K562 (cell line): ENCODE data around the gene SGSH. TPM values are rescaled to one million over a fixed set of nuclear protein-coding genes. Genes with fewer than 3 reads are reported as not detected.
A peak's percentile ranks its signal among the peaks of the same experiment; 100 is the strongest.

ENCODE experiments used
- ATAC-seq: fragments of 200-7000 bp; cut with Tn5 transposase; 3 replicates; pipeline ENCODE4 v1.9.1; 2020; ENCODE audit warnings: moderate library complexity
- BruUV-seq: library from RNA; stranded (reverse); fragments of 400-500 nt; replicated peaks from 2 replicates; lab custom pipeline; 2021; lab: Mats Ljungman, UMichigan
- CTCF ChIA-PET: fragments of 300-600 bp; formaldehyde crosslinking; extraction: SDS; loops from one replicate; lab custom pipeline; 2021; ENCODE audit warnings: low intra/inter-chr PET ratio; lab: Yijun Ruan, JAX
- POLR2A ChIA-PET: fragments of 300-600, 350-650 bp; sonication (Branson Sonifier 250); formaldehyde crosslinking; extraction: SDS; loops from one replicate; lab custom pipeline; 2021; ENCODE audit warnings: antibody characterized with exemption, inconsistent platforms; lab: Yijun Ruan, JAX
- DNase-seq, 4 experiments: peaks; one replicate each; pipeline versions ENCODE4 v3.0.0 to v3.0.0-alpha.2; 2011 to 2018; ENCODE audit warnings: low spot score in 3 of 4, mixed read lengths in 3 of 4; ENCODE audit errors: extremely low read depth in 1 of 4
- FAIRE-seq: peaks from 2 replicates; lab custom pipeline; 2011; peaks lifted over from hg19 to GRCh38; lab: Jason Lieb, UNC
- H2AFZ ChIP-seq: 2 replicates; pipeline ENCODE4 v1.6.0; 2011; ENCODE audit warnings: low read depth, low read length, control low read depth, inconsistent platforms
- H3K27ac ChIP-seq: fragments of 200-600 bp; 3 replicates; pipeline ENCODE4 v1.8.0; 2011; ENCODE audit warnings: low read depth, mild to moderate bottlenecking, control low read depth, inconsistent platforms, low read length, moderate library complexity, mixed read lengths; ENCODE audit errors: extremely low read depth
- H3K27me3 ChIP-seq, 2 experiments: fragments of 300-600 bp in 1 of 2; 2 replicates in 1 of 2; 3 replicates in 1 of 2; pipeline versions ENCODE4 v1.6.0 to v1.8.0; 2011; ENCODE audit warnings: inconsistent platforms in 2 of 2, low read length in 2 of 2, mild to moderate bottlenecking in 1 of 2, mixed read lengths in 1 of 2, moderate library complexity in 1 of 2; ENCODE audit not compliant: control insufficient read depth in 2 of 2, insufficient read depth in 2 of 2
- H3K36me3 ChIP-seq: fragments of 300-600 bp; 3 replicates; pipeline ENCODE4 v1.8.0; 2011; ENCODE audit warnings: mild to moderate bottlenecking, low read length, inconsistent platforms; ENCODE audit not compliant: control insufficient read depth, insufficient read depth
- H3K4me1 ChIP-seq, 2 experiments: fragments of 200-600 bp in 1 of 2; replicated peaks in 1 of 2; 2 replicates in 1 of 2; 3 replicates in 1 of 2; pipeline versions ENCODE4 v1.5.1 to v1.8.0; 2011; ENCODE audit warnings: inconsistent platforms in 2 of 2, low read length in 2 of 2, mild to moderate bottlenecking in 1 of 2, mixed read lengths in 1 of 2, moderate library complexity in 1 of 2; ENCODE audit not compliant: control insufficient read depth in 2 of 2, insufficient read depth in 2 of 2
- H3K4me2 ChIP-seq: 2 replicates; pipeline ENCODE4 v1.6.1; 2011; ENCODE audit warnings: low read length, control low read depth, inconsistent platforms, mixed read lengths; ENCODE audit not compliant: insufficient read depth
- H3K4me3 ChIP-seq: fragments of 200-600 bp; sonication (generic), shearing (Covaris generic); 2 replicates; pipeline ENCODE4 v1.5.1; 2016; ENCODE audit warnings: control low read depth, inconsistent platforms
- H3K79me2 ChIP-seq: fragments of 200-600 bp; 3 replicates; pipeline ENCODE4 v1.8.0; 2011; ENCODE audit warnings: low read length, inconsistent platforms; ENCODE audit not compliant: control insufficient read depth, insufficient read depth
- H3K9ac ChIP-seq, 2 experiments: 2 replicates each; pipeline versions ENCODE4 v1.6.0 to v1.6.1; 2011; ENCODE audit warnings: low read depth in 2 of 2, low read length in 2 of 2, control low read depth in 1 of 2, inconsistent platforms in 1 of 2, mild to moderate bottlenecking in 1 of 2, mixed read lengths in 1 of 2; ENCODE audit not compliant: insufficient read depth in 1 of 2
- H3K9me1 ChIP-seq: one replicate; pipeline ENCODE4 v1.6.0; 2011; ENCODE audit warnings: inconsistent platforms, mild to moderate bottlenecking, low read length, moderate library complexity; ENCODE audit not compliant: control insufficient read depth, insufficient read depth
- H3K9me3 ChIP-seq: replicated peaks from 2 replicates; pipeline ENCODE4 v1.5.1; 2011; ENCODE audit warnings: low read depth, low read length, inconsistent platforms; ENCODE audit not compliant: control insufficient read depth, insufficient read depth
- H4K20me1 ChIP-seq: replicated peaks from 2 replicates; pipeline ENCODE4 v1.6.1; 2011; ENCODE audit warnings: low read length, inconsistent platforms, mixed read lengths; ENCODE audit not compliant: control insufficient read depth, insufficient read depth
- MYNN ChIP-seq, 2 experiments: sonication (generic); formaldehyde crosslinking in 1 of 2; IDR thresholded peaks; 2 replicates each; pipeline versions ENCODE4 v1.5.0 to v1.6.1; 2016 to 2020; ENCODE audit warnings: antibody characterized with exemption in 1 of 2, missing genetic modification reagents in 1 of 2
- NFIX ChIP-seq: fragments of 250-450 bp; sonication (Bioruptor Pico); IDR thresholded peaks from 2 replicates; pipeline ENCODE4 v1.4.0; 2020; ENCODE audit warnings: low read depth, mild to moderate bottlenecking, moderate library complexity
- NRF1 ChIP-seq, 2 experiments: fragments of 450-650 bp; IDR thresholded peaks in 1 of 2; conservative IDR thresholded peaks in 1 of 2; 2 replicates each; pipeline ENCODE4 v1.6.1; 2014; ENCODE audit warnings: mild to moderate bottlenecking in 2 of 2
- POLR2A ChIP-seq: fragments of 450-650 bp; conservative IDR thresholded peaks from 2 replicates; pipeline ENCODE4 v1.6.1; 2016
- ZNF780A ChIP-seq: fragments of 250-450 bp; sonication (Bioruptor Pico); IDR thresholded peaks from 2 replicates; pipeline ENCODE4 v1.5.0; 2021; ENCODE audit warnings: mild to moderate bottlenecking
- WGBS: fragments of 100-300 bp; shearing (Covaris generic); methylation state at CpG from one replicate; pipeline ENCODE4 v1.1.6; 2016; ENCODE audit warnings: low coverage, mixed read lengths; ENCODE audit not compliant: insufficient coverage; ENCODE audit errors: missing lambda C conversion rate; 5-methylcytosine and 5-hydroxymethylcytosine counted together
- in situ Hi-C: fragments of 300-500 bp; cut with MboI; formaldehyde crosslinking; loops from 4 replicates; pipeline ENCODE4 v1.15.0; 2018; ENCODE audit warnings: inconsistent platforms, mixed read lengths
- intact Hi-C: fragments of 100-400 bp; cut with micrococcal nuclease; formaldehyde crosslinking; loops from 2 replicates; pipeline ENCODE4 v1.14.2; 2022
- polyA plus RNA-seq, 8 experiments: library from polyadenylated mRNA; depleted of rRNA in 4 of 8; stranded (reverse) in 5 of 8; unstranded in 3 of 8; fragments of >200 nt; fragmentation: Nextera tagmentation in 2 of 8; fragmentation: Illumina TruSeq in 1 of 8; extraction: Ambion mirVana in 2 of 8; extraction: Trizol in 1 of 8; gene quantifications; 2 replicates each; pipeline versions ENCODE4 v1.2.1 to v1.2.3, GENCODE V29; 2011 to 2014; ENCODE audit warnings: inconsistent platforms in 1 of 8, missing spikeins in 1 of 8
- total RNA-seq, 7 experiments: library from RNA; depleted of rRNA in 6 of 7; stranded (reverse); fragments of >200 nt in 6 of 7; fragmentation: Illumina TruSeq in 2 of 7; extraction: Trizol in 2 of 7; gene quantifications; 2 replicates each; pipeline versions ENCODE4 v1.2.1 to v1.2.3, GENCODE V29; 2011 to 2021; ENCODE audit warnings: low replicate concordance in 1 of 7
- TF ChIP-seq, protein P1 (sequence below): IDR thresholded peaks from 2 replicates; pipeline ENCODE4 v1.6.1; 2014; ENCODE audit warnings: antibody characterized with exemption
- TF ChIP-seq, protein P2 (sequence below), 2 experiments: IDR thresholded peaks; 2 replicates each; pipeline ENCODE4 v1.6.1; 2011; ENCODE audit warnings: borderline replicate concordance in 1 of 2, control low read depth in 1 of 2, low read depth in 1 of 2, low read length in 1 of 2, mild to moderate bottlenecking in 1 of 2, mixed read lengths in 1 of 2, moderate library complexity in 1 of 2; ENCODE audit not compliant: insufficient read depth in 1 of 2, insufficient read length in 1 of 2, poor library complexity in 1 of 2, severe bottlenecking in 1 of 2; ENCODE audit errors: extremely low read depth in 1 of 2
- TF ChIP-seq, protein P3 (sequence below), 2 experiments: fragments of 450-650 bp; IDR thresholded peaks; 2 replicates each; pipeline ENCODE4 v1.6.1; 2016; ENCODE audit warnings: mild to moderate bottlenecking in 2 of 2, borderline replicate concordance in 1 of 2, low read depth in 1 of 2, moderate library complexity in 1 of 2

SGSH gene
- total and polyA plus RNA-seq, 9 of the 15 experiments (the other 6 are each of a cell fraction or from before 2014, with no cell fraction given) = 0.25 to 15.7 (median 4.9) TPM

DNA sequence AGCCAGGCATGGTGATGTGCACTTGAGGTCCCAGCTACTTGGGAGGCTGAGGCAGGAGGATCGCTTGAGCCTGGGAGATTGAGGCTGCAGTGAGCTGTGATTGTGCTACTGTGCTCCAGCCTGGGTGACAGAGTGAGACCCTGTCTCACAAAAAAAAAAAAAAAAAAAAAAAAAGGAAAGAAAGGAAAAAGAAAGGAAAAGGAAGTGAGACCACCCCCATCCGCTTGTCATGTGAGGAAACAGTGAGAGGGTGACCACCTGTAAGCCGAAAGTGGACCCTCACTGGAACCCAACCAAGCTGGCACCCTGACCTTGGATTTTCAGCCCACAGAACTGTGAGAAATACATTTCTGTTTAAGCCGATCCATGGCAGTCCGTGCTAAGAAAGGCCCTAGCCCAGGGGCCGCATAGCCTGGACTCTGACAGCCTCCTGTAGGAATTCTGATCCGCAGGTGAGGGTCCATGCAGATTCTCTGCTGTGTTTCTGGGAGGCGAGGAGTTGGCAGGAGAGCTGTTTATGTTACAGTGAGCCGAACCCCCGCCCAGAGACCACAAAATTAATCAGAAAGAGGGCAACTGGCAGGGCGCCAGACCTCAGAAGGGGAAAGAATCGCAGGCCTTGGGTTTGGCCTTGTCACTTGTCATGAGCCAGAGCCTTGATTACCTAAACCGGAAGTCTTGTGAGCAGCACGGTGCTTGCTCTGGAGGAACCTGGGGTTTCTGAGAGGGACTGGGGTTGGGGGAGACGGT lies 945 bp downstream of the SGSH start:
- intact Hi-C loops = loop anchor here (2.0 kb wide), 1 partner anchor 36 kb away; no protein-coding TSS in a partner anchor
- 19% methylated on average over 15 of the region's 15 CpGs for WGBS
- Histone ChIP-seq H3K9me1 (no peaks in the 10 kb centered on the region), H3K27ac (peak overlapping the region; percentile 51; the same call in 2 of the 3 replicates), H3K9me3 (no peaks in the 10 kb centered on the region), H2AFZ (peak overlapping the region; percentile 83), H4K20me1 (0 out of 2 replicates have a peak, but pooled peaks cover 7% of the 10 kb centered on the region), H3K79me2 (peaks cover 3% of the 10 kb centered on the region; the same call in 1 of the 3 replicates), H3K27me3 (no peaks in the 10 kb centered on the region), H3K36me3 (peaks cover 20% of the 10 kb centered on the region; the same call in 1 of the 3 replicates), H3K4me2 (peak overlapping the region; percentile 87), H3K4me1 (peaks cover 9 to 50% of the 10 kb centered on the region in 2 experiments; a peak in 4 of 5 replicates), H3K9ac (peak overlapping the region; percentile 75 to 96), H3K4me3 (peak overlapping the region; percentile 51)
- FAIRE-seq (peak; percentile 92), ATAC-seq (peak; percentile 84), DNase-seq (peak; percentile 65 to 90 (median 72))
- in situ Hi-C loops = no loop called here
- ChIA-PET CTCF (no interaction called here), POLR2A (interaction anchor here (0.8 to 1.8 kb wide), 3 partner anchors 9 to 13 kb away, joined by 3 to 9 read pairs (median 4); no protein-coding TSS in a partner anchor)
- BruUV-seq = TSS peak; percentile 41
- TF ChIP-seq, protein P1, sequence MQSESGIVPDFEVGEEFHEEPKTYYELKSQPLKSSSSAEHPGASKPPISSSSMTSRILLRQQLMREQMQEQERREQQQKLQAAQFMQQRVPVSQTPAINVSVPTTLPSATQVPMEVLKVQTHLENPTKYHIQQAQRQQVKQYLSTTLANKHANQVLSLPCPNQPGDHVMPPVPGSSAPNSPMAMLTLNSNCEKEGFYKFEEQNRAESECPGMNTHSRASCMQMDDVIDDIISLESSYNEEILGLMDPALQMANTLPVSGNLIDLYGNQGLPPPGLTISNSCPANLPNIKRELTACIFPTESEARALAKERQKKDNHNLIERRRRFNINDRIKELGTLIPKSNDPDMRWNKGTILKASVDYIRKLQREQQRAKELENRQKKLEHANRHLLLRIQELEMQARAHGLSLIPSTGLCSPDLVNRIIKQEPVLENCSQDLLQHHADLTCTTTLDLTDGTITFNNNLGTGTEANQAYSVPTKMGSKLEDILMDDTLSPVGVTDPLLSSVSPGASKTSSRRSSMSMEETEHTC = 0 out of 2 replicates have a peak, but pooled peaks have one; percentile 37
- TF ChIP-seq NRF1 (conservative IDR thresholded peaks at IDR 0.05 in 1 of 2, IDR thresholded peaks at IDR 0.05 in 1 of 2) = peak in 1 of 2 experiments; percentile 19; a peak in 2 of 4 replicates
- peak; percentile 76 for TF ChIP-seq NFIX (CRISPR knock-in tag)
- no peak; the same call in 1 of the 2 replicates for TF ChIP-seq POLR2A
- TF ChIP-seq, protein P2, sequence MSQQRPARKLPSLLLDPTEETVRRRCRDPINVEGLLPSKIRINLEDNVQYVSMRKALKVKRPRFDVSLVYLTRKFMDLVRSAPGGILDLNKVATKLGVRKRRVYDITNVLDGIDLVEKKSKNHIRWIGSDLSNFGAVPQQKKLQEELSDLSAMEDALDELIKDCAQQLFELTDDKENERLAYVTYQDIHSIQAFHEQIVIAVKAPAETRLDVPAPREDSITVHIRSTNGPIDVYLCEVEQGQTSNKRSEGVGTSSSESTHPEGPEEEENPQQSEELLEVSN (IDR thresholded peaks at IDR 0.05; ENCODE audit: borderline replicate concordance in 1 of 2, extremely low read depth in 1 of 2, insufficient read depth in 1 of 2, insufficient read length in 1 of 2, low read depth in 1 of 2, low read length in 1 of 2, poor library complexity in 1 of 2, severe bottlenecking in 1 of 2) = peak in 1 of 2 experiments; percentile 35
- TF ChIP-seq, protein P3, sequence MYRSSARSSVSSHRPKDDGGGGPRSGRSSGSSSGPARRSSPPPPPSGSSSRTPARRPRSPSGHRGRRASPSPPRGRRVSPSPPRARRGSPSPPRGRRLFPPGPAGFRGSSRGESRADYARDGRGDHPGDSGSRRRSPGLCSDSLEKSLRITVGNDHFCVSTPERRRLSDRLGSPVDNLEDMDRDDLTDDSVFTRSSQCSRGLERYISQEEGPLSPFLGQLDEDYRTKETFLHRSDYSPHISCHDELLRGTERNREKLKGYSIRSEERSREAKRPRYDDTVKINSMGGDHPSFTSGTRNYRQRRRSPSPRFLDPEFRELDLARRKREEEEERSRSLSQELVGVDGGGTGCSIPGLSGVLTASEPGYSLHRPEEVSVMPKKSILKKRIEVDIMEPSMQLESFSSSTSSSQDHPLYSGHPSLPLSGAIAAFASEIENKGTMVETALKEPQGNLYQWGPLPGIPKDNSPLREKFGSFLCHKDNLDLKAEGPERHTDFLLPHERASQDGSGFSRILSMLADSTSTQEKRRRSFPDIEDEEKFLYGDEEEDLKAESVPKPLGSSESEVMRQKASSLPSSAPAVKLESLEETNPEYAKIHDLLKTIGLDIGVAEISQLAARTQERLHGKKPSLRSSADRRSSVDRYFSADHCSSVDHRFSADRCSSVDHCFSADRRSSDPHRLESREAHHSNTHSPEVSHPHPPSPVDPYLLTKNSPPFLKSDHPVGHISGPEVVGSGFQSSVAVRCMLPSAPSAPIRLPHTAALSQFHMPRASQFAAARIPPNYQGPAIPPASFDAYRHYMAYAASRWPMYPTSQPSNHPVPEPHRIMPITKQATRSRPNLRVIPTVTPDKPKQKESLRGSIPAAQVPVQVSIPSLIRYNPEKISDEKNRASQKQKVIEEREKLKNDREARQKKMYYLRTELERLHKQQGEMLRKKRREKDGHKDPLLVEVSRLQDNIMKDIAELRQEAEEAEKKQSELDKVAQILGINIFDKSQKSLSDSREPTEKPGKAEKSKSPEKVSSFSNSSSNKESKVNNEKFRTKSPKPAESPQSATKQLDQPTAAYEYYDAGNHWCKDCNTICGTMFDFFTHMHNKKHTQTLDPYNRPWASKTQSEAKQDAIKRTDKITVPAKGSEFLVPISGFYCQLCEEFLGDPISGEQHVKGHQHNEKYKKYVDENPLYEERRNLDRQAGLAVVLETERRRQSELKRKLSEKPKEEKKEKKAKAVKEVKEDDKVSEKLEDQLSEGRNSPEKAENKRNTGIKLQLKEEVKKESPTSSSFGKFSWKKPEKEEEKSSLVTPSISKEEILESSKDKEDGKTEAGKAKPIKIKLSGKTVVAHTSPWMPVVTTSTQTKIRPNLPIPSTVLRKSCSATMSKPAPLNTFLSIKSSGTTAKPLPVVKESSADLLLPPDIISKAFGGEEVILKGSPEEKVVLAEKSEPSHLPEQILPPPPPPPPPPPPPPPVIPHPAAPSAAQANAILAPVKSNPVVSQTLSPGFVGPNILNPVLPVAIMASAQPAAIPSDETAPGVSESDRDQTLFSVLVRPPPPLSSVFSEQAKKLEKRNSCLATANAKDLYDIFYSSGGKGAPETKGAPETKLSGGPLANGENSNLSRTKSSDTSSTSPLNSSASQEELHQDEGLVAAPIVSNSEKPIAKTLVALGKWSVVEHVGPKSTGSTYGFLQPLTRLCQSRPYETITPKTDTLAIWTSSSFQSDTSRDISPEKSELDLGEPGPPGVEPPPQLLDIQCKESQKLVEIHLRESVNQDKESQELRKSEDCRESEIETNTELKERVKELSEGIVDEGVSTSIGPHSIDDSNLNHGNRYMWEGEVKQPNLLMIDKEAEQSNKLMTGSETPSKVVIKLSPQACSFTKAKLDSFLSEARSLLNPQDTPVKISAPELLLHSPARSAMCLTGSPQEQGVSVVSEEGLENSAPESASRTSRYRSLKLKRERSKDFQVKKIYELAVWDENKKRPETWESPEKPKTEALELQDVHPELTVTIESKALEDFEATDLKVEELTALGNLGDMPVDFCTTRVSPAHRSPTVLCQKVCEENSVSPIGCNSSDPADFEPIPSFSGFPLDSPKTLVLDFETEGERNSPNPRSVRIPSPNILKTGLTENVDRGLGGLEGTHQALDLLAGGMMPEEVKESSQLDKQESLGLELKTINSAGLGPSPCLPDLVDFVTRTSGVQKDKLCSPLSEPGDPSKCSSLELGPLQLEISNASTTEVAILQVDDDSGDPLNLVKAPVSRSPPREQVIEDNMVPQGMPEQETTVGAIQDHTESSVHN (IDR thresholded peaks at IDR 0.05; ENCODE audit: borderline replicate concordance in 1 of 2, low read depth in 1 of 2) = peak in 1 of 2 experiments; percentile 64; a peak in 1 of 4 replicates
- TF ChIP-seq MYNN (IDR thresholded peaks at IDR 0.05) = no peak
- no peak for TF ChIP-seq MYNN (CRISPR knock-in tag; IDR thresholded peaks at IDR 0.05)
- TF ChIP-seq ZNF780A (CRISPR knock-in tag) = no peak
